NOMO-1 (cell line): ENCODE results near the gene ZSCAN23.
"Not testable (repeated sequence)": the region's sequence is repeated elsewhere in the genome, so short reads cannot be mapped to it uniquely, and the experiment has no call there.

Experiments
- DNase-seq, 2 experiments: peaks; one replicate each; lab custom pipeline; 2025; ENCODE audit not compliant: unreplicated experiment in 2 of 2; lab: John Stamatoyannopoulos, UW

The ZSCAN23 gene

GRCh38 chr6:28444759-28445158 is 1.5 kb upstream of the ZSCAN23 start:
- not testable (repeated sequence) for DNase-seq

GRCh38 chr6:28442586-28442985 is 705 bp downstream of the ZSCAN23 start:
- DNase-seq = no peak

GRCh38 chr6:28436404-28436803 is 6.9 kb downstream of the ZSCAN23 start:
- no peak for DNase-seq

GRCh38 chr6:28433119-28433518 is 10.2 kb downstream of the ZSCAN23 start:
- DNase-seq = no peak

GRCh38 chr6:28429781-28430180 is 13.5 kb downstream of the ZSCAN23 start:
- DNase-seq = no peak

- DNase-seq = no peak
These were observed 17.2 kb downstream of the ZSCAN23 start for GRCh38 chr6:28425944-28426541.

GRCh38 chr6:28424163-28424562 is 19.1 kb downstream of the ZSCAN23 start:
- DNase-seq = no peak

- DNase-seq = no peak
These were observed 19.7 kb downstream of the ZSCAN23 start for GRCh38 chr6:28423546-28423945.

- DNase-seq = no peak
These were observed 29.6 kb downstream of the ZSCAN23 start for GRCh38 chr6:28413681-28414080.

- no peak for DNase-seq
These were observed 32.5 kb downstream of the ZSCAN23 start for GRCh38 chr6:28410767-28411166.

GRCh38 chr6:28408076-28408802 is 35.1 kb downstream of the ZSCAN23 start:
- no peak for DNase-seq

- no peak for DNase-seq
These were observed 35.9 kb downstream of the ZSCAN23 start for GRCh38 chr6:28407401-28407800.

GRCh38 chr6:28403923-28404322 is 39.4 kb downstream of the ZSCAN23 start:
- not testable (repeated sequence) for DNase-seq

- DNase-seq = no peak
These were observed 41.1 kb downstream of the ZSCAN23 start for GRCh38 chr6:28402197-28402596.

GRCh38 chr6:28401172-28401571 is 42.1 kb downstream of the ZSCAN23 start:
- DNase-seq = no peak

GRCh38 chr6:28400122-28400451 is 43.2 kb downstream of the ZSCAN23 start:
- DNase-seq = no peak

GRCh38 chr6:28399350-28400121 is 43.8 kb downstream of the ZSCAN23 start, which contains the start of gene ZSCAN12:
Gene ZSCAN12, minus strand, starts transcription at chr6:28399747. Its CDS starts 1,342 bp downstream, at chr6:28398405.
- DNase-seq = peak; percentile 80 to 87

GRCh38 chr6:28395918-28396317 is 47.4 kb downstream of the ZSCAN23 start:
- DNase-seq = no peak

- DNase-seq = no peak
These were observed 49.2 kb downstream of the ZSCAN23 start for GRCh38 chr6:28393912-28394662.

GRCh38 chr6:28390688-28391087 is 52.6 kb downstream of the ZSCAN23 start:
- no peak for DNase-seq

GRCh38 chr6:28384143-28384533 is 59.2 kb downstream of the ZSCAN23 start:
- no peak for DNase-seq
